ENCODE data around the gene POLD2.

The POLD2 gene

GRCh38 chr7:44079331-44080021 is 43.9 kb downstream of the POLD2 start:
- DNase-seq: no peak

- no peak for DNase-seq
These were observed 44.8 kb downstream of the POLD2 start for GRCh38 chr7:44078521-44078920.

- no peak for DNase-seq
These were observed 45.7 kb downstream of the POLD2 start for GRCh38 chr7:44077681-44078091.

- DNase-seq: no peak
These were observed 46.3 kb downstream of the POLD2 start for GRCh38 chr7:44077061-44077460.

- no peak for DNase-seq
These were observed 47.0 kb downstream of the POLD2 start for GRCh38 chr7:44076101-44076895.

- DNase-seq: no peak
These were observed 47.9 kb downstream of the POLD2 start for GRCh38 chr7:44075296-44076075.

GRCh38 chr7:44074349-44074695 is 49.0 kb downstream of the POLD2 start:
- no peak for DNase-seq

GRCh38 chr7:44073664-44074348 is 49.5 kb downstream of the POLD2 start:
- DNase-seq: no peak

GRCh38 chr7:44072364-44073231 is 50.8 kb downstream of the POLD2 start:
- peak; percentile 93 for DNase-seq

- no peak for DNase-seq
These were observed 51.5 kb downstream of the POLD2 start for GRCh38 chr7:44071726-44072363.

- DNase-seq: no peak
These were observed 55.3 kb downstream of the POLD2 start for GRCh38 chr7:44068054-44068453.

GRCh38 chr7:44067064-44067951 is 56.0 kb downstream of the POLD2 start:
- no peak for DNase-seq

- no peak for DNase-seq
These were observed 56.8 kb downstream of the POLD2 start for GRCh38 chr7:44066494-44067063.

GRCh38 chr7:44066111-44066460 is 57.3 kb downstream of the POLD2 start:
- DNase-seq: no peak

GRCh38 chr7:44065431-44066110 is 57.8 kb downstream of the POLD2 start, which contains the start of gene PGAM2:
Gene PGAM2 (minus strand): TSS chr7:44065567. CDS start chr7:44065529, 38 bp downstream.
- no peak for DNase-seq

- DNase-seq: no peak
These were observed 58.4 kb downstream of the POLD2 start for GRCh38 chr7:44064791-44065430.

Measured in amniotic stem cell (primary cell).